Measurements from ENCODE around the gene PNLIPRP3. TPM values are rescaled to one million over a fixed set of nuclear protein-coding genes. Genes with fewer than 3 reads are reported as not detected.

Gene PNLIPRP3
- total RNA-seq, 1 experiment from 2014 or later: not detected

- no peak for TF ChIP-seq E2F1 (CRISPR knock-in tag; IDR thresholded peaks at IDR 0.05)
Measured at GRCh38 chr10:116403740-116404250, 23.9 kb upstream of the PNLIPRP3 start (continued).

- H3K36me3 Mint-ChIP-seq: no peaks in the 10 kb centered on the region
- no peak overlapping the region for H3K4me3 Mint-ChIP-seq
- CTCF ChIA-PET: no interaction called here
- peaks cover 3% of the 10 kb centered on the region; the same call in 1 of the 2 replicates for H3K4me1 Mint-ChIP-seq
- peak; percentile 39; the same call in 1 of the 2 replicates for ATAC-seq
- no peaks in the 10 kb centered on the region; the same call in 1 of the 2 replicates for H3K27me3 Mint-ChIP-seq (ENCODE audit: low read depth)
- TF ChIP-seq ZNF263 (CRISPR knock-in tag; IDR thresholded peaks at IDR 0.05; ENCODE audit: low read depth): no peak
- TF ChIP-seq MXD4 (CRISPR knock-in tag; IDR thresholded peaks at IDR 0.05; ENCODE audit: borderline replicate concordance): no peak
- no peak for TF ChIP-seq AR (CRISPR knock-in tag; IDR thresholded peaks at IDR 0.05)
- TF ChIP-seq TEAD1 (CRISPR knock-in tag; IDR thresholded peaks at IDR 0.05): no peak
- no peak for TF ChIP-seq ZNF121 (CRISPR knock-in tag; IDR thresholded peaks at IDR 0.05)
- no peak for TF ChIP-seq HMGA2 (CRISPR knock-in tag; IDR thresholded peaks at IDR 0.05)
- TF ChIP-seq KAT7 (CRISPR knock-in tag; IDR thresholded peaks at IDR 0.05; ENCODE audit: borderline replicate concordance): no peak
- TF ChIP-seq ZBTB21 (CRISPR knock-in tag; IDR thresholded peaks at IDR 0.05; ENCODE audit: borderline replicate concordance): no peak
- TF ChIP-seq IRF2 (CRISPR knock-in tag; IDR thresholded peaks at IDR 0.05; ENCODE audit: borderline replicate concordance, low read depth): no peak
- no peak for TF ChIP-seq ZNF396 (CRISPR knock-in tag; IDR thresholded peaks at IDR 0.05; ENCODE audit: borderline replicate concordance)
- DNase-seq (ENCODE audit: low spot score): no peak
- POLR2A ChIA-PET: no interaction called here
- H3K27ac Mint-ChIP-seq: no peak overlapping the region
- no peaks in the 10 kb centered on the region for H3K9me3 Mint-ChIP-seq
Measured at GRCh38 chr10:116408719-116409118, 18.9 kb upstream of the PNLIPRP3 start.

GRCh38 chr10:116410351-116410750 lies 17.3 kb upstream of the PNLIPRP3 start:
- no peak overlapping the region for H3K4me3 Mint-ChIP-seq
- CTCF ChIA-PET: no interaction called here
- TF ChIP-seq PRRX2 (CRISPR knock-in tag; IDR thresholded peaks at IDR 0.05) (no peak), SMAD3 (CRISPR knock-in tag; IDR thresholded peaks at IDR 0.05; ENCODE audit: borderline replicate concordance) (no peak), TEAD1 (CRISPR knock-in tag; IDR thresholded peaks at IDR 0.05) (no peak), MAX (CRISPR knock-in tag; IDR thresholded peaks at IDR 0.05) (no peak), ZNF138 (CRISPR knock-in tag; conservative IDR thresholded peaks at IDR 0.05) (no peak), CDX4 (CRISPR knock-in tag; IDR thresholded peaks at IDR 0.05; ENCODE audit: borderline replicate concordance) (no peak), ZNF512 (CRISPR knock-in tag; IDR thresholded peaks at IDR 0.05; ENCODE audit: borderline replicate concordance) (no peak), ZMAT4 (CRISPR knock-in tag; IDR thresholded peaks at IDR 0.05) (no peak), AFF4 (CRISPR knock-in tag; IDR thresholded peaks at IDR 0.05; ENCODE audit: borderline replicate concordance) (no peak)

More at GRCh38 chr10:116410351-116410750, 17.3 kb upstream of the PNLIPRP3 start:
- Mint-ChIP-seq H3K4me1 (peaks cover 3% of the 10 kb centered on the region; the same call in 1 of the 2 replicates), H3K36me3 (no peaks in the 10 kb centered on the region), H3K27me3 (ENCODE audit: low read depth) (no peaks in the 10 kb centered on the region; the same call in 1 of the 2 replicates), H3K27ac (no peak overlapping the region), H3K9me3 (no peaks in the 10 kb centered on the region)
- ATAC-seq (no peak), DNase-seq (ENCODE audit: low spot score) (no peak)
- POLR2A ChIA-PET: interaction anchor here (1.0 kb wide), 1 partner anchor 12 kb away, joined by 3 read pairs; no protein-coding TSS in a partner anchor

Measured in WTC11 (cell line).